Stimulated activated CD8-positive, alpha-beta memory T cell treated with anti-CD3 and anti-CD28 coated beads, Interleukin-15, amount 100 ng/mL, for 24 hours (primary cell): Measurements from ENCODE around the gene ABI1.
A peak's percentile ranks its signal among the peaks of the same experiment; 100 is the strongest.

Experiments
- DNase-seq: peaks from one replicate; pipeline ENCODE4 v3.0.0-alpha.2; 2020; ENCODE audit warnings: low read depth

ABI1 gene

DNA sequence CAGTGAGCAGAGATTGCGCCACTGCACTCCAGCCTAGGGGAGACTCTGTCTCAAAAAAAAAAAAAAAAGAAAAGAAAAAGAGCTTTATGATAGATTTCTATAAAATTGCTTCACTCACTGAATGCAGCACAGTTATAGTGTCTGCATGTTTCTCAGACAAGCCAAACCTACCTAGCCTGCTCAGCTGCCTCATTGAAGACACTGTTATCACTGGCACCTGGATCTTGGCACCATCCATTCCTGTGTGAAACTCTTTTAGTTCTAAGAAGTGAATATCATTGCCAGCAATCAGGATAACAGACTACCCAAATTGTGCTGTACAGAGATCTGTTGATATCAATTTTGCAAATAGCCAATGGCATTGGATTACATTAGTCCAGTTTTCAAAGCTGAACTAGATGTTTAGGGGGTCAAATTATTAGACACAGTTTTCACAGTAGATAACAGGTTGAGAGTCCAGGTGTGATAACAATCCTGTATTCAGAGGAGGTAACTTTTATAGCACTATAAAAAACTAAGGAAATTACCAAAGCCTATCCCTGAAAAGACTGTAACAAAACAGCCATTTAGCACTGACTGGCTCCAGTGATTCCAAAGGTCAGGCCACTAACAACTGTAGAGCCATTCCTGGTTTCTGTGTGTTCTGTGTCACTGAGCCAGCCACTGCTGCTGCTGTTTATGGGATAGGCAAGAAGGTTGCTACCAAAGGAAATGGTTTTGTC is 146.2 kb downstream of the ABI1 start:
- DNase-seq = no peak

DNA sequence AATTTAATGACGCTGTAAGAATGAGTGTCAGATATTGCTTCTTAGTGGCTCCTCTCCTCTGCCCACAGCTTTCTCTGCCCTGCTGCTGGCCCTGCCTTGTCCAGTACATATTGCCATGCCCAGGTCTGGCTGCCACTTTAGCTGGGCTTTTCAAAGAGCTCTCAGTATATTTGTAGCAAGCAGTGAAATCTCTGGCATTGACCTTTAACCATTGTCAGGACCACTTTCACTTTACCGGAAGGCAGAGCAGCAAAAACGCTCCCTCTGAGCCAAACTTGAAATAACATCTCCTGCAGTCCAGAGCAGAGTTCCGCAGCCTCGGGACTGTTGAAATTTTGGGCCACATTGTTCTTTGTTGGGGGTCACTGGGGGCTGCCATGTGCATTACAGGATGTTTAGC is 149.4 kb downstream of the ABI1 start:
- no peak for DNase-seq

DNA sequence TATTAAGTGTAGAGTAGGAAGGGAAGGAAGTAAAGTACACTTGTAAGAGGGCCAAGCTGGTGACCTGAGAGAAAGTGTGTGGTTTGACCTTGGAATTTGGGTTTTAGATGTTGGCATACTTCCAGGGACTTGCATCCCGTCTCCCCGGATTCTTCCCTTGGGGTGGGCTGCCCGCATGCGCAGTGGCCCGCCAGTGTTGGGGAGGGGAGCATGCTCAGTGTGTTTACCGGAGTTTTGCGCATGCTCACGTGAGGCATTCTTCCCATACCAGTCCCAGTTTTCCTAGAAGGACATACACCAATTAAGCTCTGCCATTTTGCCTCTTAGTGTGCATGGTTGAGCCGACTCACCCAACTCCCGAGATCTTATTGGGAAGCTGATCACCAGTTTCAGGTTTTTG is 153.8 kb downstream of the ABI1 start:
- no peak for DNase-seq

GRCh38 chr10:26706206-26706605 is 154.6 kb downstream of the ABI1 start:
- DNase-seq = no peak

GRCh38 chr10:26703974-26704373 is 156.8 kb downstream of the ABI1 start:
- no peak for DNase-seq

- no peak for DNase-seq
Observed at GRCh38 chr10:26703096-26703495, 157.7 kb downstream of the ABI1 start.

GRCh38 chr10:26700884-26701630 is 159.7 kb downstream of the ABI1 start:
- DNase-seq = no peak

DNA sequence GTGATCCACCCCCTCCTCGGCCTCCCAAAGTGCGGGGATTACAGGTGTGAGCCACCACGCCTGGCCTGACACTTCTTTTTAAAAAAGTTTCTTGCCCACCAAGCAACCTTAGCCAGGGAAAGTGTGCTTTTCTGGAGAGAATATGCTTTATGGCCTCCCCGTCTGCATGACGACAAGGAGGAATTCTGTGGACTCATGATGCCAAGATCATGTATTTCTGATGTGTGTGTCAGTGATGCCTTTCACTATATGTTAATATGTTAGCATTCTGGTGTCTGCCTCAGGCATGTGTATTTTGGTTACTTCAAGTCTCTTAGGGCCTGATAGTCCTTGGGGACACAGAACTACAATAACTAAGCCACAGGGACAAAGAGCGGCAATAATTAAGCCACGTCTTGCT is 161.1 kb downstream of the ABI1 start:
- DNase-seq = no peak

- no peak for DNase-seq
Observed at GRCh38 chr10:26698909-26699308, 161.8 kb downstream of the ABI1 start.

DNA sequence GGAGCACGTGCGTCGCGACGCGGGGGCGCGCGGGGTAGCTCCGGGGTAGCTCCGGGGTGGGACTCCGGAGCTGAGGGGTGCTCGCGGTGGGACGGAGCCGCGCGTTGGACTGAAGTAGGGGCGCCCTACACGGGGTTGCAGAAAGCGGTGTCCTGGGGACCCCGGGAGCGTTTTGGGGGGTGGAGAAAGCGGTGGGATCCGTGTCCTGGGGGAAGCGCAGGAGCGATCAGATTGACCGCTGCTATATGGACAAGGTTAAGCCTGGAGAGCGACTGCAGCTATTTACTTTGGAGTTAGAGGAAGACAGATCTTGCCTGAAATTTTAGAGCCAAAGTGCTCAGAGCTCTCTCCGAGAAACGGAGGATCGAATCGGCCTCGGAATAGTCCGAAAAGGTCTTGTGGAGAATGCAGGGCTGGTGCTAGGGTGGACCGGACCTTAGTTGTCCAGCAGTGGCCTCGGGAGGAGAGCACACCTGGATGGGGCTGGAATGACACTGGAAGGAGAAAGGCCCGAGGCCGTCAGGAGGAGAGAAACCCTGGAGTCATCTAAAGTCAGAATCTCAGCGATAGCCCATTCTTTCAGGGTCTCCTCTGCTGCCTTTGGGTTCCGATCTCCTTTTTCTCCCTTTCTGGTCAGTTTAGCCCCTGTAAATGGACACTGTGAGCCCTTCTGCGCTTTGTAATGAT is 162.7 kb downstream of the ABI1 start:
- peak; percentile 20 for DNase-seq

DNA sequence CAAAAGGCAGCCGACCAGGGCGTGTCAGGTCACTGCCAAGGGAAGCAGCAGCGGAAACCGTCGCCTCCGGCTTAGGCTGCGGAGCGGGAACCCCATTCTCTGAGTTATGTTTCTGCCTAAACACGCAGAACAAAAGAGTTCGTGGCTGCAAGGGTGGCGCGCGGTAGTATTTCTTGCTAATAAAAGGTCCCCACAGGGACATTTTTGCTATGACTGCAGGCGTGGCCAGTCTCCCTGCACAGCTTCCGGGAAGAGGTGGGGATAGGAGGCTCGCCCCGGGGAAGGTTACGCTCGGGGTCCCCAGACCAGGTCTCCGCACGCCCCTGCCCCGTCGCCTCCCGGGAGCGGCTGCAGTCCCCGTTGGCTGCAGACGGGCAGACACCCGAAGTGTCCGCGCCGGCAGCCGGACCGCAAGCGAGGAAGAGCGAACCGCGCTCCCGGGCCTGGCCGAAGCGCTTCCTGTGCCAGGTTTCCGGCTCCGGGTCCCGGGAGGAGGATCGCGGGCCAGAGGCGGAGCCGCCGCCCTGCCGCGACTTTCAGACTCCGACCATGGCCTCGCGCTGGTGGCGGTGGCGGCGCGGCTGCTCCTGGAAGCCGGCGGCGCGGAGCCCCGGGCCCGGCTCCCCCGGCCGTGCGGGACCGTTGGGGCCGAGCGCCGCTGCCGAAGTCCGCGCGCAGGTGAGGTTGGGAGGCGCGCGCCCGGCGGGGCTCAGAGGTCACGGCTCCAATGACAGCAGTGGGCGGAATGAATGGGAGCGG is 163.4 kb downstream of the ABI1 start, which contains the start of gene PDSS1:
TSS of gene PDSS1 (plus strand) at position 539 of the 759 bp plus-strand sequence. CDS start at position 550, 11 bp downstream.
- peak; percentile 44 for DNase-seq

DNA sequence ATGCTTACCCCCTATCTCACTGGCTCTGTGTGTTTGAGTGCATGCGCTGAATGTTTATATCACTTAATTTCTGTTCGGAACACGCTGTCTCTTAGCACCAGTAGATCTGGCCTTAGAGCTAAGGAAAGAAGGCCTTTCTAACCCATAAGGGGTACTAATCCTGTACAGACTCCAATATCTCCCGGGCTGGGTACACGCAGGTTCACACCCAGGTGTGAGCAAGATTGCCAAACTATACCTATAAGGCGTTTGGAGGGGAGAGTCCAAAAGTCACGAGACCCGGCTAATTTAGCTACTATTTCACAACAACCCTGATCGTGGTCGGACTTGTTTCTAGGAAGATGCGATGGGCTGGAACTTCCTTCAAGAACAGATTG is 164.0 kb downstream of the ABI1 start:
- DNase-seq = no peak
